Fibroblast of the aortic adventitia (primary cell): ENCODE measurements around the gene LRRC3. TPM values are rescaled to one million over a fixed set of nuclear protein-coding genes. Genes with fewer than 3 reads are reported as not detected.
"Not testable (repeated sequence)": the region's sequence is repeated elsewhere in the genome, so short reads cannot be mapped to it uniquely, and the experiment has no call there.

Source experiments
- DNase-seq: peaks from one replicate; pipeline ENCODE4 v3.0.0-alpha.2; 2010; ENCODE audit warnings: low read depth
- H3K4me3 ChIP-seq: 2 replicates; pipeline ENCODE4 v1.5.1; 2011; ENCODE audit warnings: low read depth, mild to moderate bottlenecking, control low read depth, low read length, moderate library complexity
- total RNA-seq: library from RNA; depleted of rRNA; stranded (reverse); fragments of >200 nt; gene quantifications from 2 replicates; pipeline ENCODE4 v1.2.3, GENCODE V29; 2012; ENCODE audit warnings: low replicate concordance
- TF ChIP-seq, protein P1 (sequence below): IDR thresholded peaks from 2 replicates; pipeline ENCODE4 v1.5.1; 2011; ENCODE audit warnings: mild to moderate bottlenecking, low read length, control low read depth, inconsistent platforms; ENCODE audit not compliant: insufficient read depth

Gene LRRC3
- total RNA-seq, 1 donor: 0.45 TPM

DNA sequence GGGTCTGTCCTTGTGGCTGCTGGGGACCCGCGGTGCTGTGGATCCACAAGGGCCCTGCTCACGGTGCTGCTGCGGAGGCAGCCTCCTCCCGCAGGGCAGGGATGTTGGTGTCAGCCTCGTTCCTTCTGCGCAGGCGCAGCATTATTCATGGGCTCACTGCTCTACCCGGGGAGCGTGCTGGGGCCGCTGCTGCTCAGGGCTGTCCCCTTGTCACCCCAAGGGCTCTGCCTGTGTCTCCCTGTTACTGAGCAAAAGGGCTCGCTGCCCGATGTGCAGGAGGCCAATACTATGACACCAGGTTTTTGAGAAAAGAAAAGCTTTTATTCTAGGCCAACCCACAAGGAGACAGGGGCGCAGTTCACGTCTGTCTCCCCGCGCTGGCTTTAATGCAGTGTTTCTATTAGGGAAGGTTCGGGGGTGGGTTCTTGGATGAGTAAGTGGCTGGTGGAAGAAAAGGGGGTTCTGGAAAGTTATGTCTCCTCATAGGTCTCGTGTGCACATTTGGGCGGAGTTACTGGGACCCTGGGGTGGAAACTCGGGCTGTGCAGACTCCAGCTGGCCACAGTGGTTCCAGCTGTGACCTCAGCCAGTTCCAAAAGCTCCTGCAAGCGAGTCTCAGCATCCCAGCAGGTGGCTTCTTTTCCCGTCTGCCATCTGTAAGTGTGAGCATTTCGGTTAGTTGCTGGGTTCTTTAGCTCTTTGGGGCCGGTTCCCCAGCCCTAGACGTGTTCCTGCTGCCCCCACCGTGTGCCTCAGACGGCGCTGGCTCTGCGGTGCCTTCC, 40.8 kb upstream of the LRRC3 start:
- TF ChIP-seq, protein P1, sequence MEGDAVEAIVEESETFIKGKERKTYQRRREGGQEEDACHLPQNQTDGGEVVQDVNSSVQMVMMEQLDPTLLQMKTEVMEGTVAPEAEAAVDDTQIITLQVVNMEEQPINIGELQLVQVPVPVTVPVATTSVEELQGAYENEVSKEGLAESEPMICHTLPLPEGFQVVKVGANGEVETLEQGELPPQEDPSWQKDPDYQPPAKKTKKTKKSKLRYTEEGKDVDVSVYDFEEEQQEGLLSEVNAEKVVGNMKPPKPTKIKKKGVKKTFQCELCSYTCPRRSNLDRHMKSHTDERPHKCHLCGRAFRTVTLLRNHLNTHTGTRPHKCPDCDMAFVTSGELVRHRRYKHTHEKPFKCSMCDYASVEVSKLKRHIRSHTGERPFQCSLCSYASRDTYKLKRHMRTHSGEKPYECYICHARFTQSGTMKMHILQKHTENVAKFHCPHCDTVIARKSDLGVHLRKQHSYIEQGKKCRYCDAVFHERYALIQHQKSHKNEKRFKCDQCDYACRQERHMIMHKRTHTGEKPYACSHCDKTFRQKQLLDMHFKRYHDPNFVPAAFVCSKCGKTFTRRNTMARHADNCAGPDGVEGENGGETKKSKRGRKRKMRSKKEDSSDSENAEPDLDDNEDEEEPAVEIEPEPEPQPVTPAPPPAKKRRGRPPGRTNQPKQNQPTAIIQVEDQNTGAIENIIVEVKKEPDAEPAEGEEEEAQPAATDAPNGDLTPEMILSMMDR: no peak
- DNase-seq: no peak
- no peak overlapping the region for H3K4me3 ChIP-seq

DNA sequence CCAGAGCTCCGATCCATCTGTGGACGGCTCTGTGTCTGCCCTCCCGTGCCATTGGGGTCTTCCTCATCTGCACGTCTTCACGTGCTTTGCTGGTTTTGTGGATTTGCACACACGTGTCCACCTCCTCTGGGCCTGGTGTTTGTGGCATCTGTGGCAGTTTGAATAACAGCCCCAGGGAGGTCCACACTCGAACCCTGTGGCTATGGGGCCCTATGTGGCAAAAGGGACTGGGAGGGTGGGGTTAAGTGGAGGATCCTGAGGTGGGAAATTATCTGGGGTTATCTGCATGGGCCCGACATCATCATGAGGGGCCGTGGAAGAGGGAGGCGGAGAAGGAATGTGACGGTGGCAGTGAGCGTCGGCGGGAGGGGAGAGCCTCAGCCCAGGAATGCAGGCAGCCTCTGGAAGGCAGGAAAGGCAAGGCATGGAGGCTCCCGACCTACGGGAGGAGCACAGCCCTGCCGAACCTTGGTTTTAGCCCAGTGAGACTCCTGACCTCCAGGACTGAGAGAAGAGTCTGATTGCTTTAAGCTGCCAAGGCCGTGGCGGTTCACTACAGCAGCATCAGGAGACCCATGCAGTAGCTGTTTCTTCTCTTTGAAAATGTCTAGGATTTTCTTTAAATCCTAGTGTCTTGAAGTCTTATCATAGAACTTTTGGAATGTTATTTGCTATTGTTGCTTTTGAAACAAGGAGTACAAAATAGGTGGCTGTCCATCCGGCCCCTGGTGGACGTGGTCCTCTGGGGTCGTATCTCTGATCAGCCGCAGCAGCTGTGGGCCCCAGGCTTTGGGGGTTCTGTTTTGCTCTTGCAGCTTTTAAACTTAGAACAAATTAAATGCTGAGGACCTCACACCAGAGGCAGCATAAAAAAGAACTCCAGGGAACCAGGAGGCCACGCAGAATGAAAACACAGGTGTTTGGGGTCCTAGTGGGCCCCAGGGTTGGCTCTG, 40.0 kb upstream of the LRRC3 start:
- no peak for DNase-seq
- TF ChIP-seq, protein P1: no peak
- no peak overlapping the region for H3K4me3 ChIP-seq

DNA sequence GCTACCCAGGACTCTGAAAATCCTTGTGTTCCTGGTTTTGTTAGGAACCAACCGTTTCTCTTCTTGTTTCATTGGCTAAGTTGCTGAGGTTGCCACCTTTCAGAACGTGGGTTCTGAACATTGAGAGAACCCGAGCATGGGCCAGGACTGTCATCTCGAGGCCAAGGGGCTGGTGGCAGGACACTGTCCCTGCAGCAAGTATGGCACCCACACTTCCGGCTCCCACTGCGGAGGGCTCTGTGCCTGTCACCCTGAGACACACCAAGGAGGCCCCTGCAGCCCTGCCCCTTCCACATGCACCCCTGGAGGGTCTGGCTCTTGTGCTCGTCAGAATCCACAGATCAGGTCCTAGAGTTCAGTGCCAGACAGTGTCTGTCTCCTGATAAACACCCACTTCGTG, 39.1 kb upstream of the LRRC3 start:
- H3K4me3 ChIP-seq: no peak overlapping the region
- TF ChIP-seq, protein P1: no peak
- no peak for DNase-seq

DNA sequence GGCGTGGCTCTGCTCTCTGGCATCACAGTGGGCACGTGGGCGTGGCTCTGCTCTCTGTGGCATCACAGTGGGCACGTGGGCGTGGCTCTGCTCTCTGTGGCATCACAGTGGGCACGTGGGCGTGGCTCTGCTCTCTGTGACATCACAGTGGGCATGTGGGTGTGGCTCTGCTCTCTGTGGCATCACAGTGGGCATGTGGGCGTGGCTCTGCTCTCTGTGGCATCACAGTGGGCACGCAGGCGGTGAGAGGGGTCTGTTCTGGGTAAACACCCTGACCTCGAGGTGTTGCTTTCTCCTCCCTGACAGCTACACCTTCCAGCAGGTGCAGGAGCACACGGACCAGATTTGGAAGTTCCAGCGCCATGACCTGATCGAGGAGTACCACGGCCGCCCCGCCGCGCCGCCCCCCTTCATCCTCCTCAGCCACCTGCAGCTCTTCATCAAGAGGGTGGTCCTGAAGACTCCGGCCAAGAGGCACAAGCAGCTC, 37.6 kb upstream of the LRRC3 start:
- not testable (repeated sequence) for H3K4me3 ChIP-seq, DNase-seq

DNA sequence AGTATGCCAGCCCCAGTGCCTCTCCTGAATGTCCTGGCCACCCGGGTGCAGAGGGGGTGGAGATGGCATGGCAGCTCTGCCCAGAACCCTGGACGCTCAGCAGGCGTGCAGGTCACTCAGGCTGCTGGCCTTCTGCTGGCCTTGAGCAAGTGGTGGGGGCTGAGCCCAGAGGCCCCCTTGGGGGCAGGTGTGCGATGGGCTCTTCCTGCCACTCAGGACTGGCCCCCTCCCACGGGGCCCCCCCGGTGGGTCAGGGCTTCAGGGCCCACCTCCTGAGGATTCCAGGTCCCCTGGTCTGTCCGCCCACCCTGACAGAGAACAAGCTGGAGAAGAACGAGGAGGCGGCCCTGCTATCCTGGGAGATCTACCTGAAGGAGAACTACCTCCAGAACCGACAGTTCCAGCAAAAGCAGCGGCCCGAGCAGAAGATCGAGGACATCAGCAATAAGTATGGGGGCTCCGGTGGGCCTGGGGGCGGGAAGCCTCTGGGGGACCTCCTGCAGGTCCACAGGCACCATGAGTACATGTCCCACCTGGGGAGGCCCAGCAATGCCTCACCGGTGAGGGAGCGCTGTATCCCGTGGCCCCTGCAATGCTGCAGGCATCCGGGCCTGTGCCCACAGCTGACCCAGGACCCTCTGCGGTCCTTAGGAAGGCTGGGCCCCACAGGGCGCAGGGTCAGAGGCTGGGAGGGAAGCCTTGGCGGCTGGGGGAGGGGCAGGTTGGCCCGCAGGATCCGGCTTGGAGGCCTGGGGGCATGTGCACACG, 37.0 kb upstream of the LRRC3 start:
- TF ChIP-seq, protein P1: no peak
- H3K4me3 ChIP-seq: no peak overlapping the region

DNA sequence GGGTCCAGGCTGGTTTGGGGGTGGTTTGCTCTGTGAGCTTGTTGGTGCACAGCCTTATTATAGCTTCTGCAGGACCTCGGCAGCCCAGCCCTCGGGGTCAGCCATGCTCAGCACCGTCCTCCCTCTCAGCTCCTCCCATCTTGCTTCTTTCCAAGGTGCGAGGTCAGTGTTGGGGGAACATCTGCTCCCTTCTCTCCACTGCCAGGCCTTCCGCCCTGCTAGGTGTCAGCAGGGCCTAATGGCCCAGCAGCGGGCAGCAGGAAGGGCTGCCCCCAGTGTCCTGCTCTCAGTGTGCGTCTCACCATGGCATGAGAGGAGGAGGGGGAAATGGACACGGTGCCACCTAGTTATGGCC, 36.5 kb upstream of the LRRC3 start:
- H3K4me3 ChIP-seq: no peak overlapping the region
- TF ChIP-seq, protein P1: no peak
- no peak for DNase-seq

More for the DNA sequence above, 37.0 kb upstream of the LRRC3 start:
- no peak for DNase-seq

DNA sequence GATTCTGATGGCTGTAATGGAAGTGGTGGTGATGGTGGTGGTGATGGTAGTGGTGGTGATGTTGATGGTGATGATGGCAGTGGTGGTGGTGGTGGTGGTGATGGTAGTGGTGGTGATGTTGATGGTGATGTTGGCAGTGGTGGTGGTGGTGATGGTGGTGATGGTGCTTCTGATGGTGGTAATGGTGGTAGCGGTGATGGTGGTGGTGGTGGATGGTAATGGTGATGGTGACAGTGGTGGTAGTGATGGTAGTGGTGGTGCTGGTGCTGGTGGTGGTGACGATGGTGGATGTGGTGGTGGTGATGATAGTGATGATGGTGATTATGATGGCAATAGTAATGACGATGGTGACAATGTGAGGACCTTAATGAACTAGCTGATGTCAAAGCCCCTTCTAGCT, 35.6 kb upstream of the LRRC3 start:
- no peak overlapping the region for H3K4me3 ChIP-seq
- no peak for DNase-seq
- TF ChIP-seq, protein P1: no peak
